M059J (cell line): ENCODE data around the gene SMYD3. TPM values are rescaled to one million over a fixed set of nuclear protein-coding genes. Genes with fewer than 3 reads are reported as not detected.
A peak's percentile ranks its signal among the peaks of the same experiment; 100 is the strongest.
"Not testable (repeated sequence)": the region's sequence is repeated elsewhere in the genome, so short reads cannot be mapped to it uniquely, and the experiment has no call there.

Experiments
- DNase-seq: peaks from one replicate; pipeline ENCODE4 v3.0.0-alpha.2; 2012; ENCODE audit warnings: low read depth
- total RNA-seq: library from RNA; depleted of rRNA; stranded (reverse); fragments of >200 nt; shearing (Covaris generic); gene quantifications from 2 replicates; pipeline ENCODE4 v1.2.3, GENCODE V29; 2014; rRNA removed

Gene SMYD3
- total RNA-seq, 1 experiment from 2014 or later: 35.5 TPM

DNA sequence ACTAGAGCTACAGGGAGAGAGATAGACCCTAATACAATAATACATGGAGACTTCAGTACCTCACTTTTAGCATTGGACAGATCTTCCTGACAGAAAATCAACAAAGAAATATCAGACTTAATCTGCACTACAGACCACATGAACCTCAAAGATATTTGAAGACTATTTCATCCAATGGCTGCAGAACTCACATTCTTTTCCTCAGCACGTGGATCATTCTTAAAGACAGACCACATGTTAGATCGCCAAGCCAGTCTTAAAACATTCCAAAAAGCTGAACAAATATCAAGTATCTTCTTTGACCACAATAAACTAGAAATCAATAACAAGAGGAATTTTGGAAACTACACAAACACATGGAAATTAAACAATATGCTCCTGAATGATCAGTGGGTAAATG is 776.3 kb downstream of the SMYD3 start:
- DNase-seq: no peak

DNA sequence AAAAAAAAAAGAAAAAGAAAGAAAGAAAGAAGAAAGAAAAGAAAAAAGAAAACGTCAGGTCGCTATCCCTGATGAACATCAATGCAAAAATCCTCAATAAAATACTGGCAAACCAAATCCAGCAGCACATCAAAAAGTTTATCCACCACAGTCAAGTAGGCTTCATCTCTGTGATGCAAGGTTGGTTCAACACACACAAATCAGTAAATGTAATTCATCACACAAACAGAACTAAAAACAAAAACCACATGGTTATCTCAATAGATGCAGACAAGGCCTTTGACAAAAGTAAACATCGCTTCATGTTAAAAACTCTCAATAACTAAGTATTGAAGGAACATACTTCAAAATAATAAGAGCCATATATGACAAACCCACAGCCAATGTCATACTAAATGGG is 779.0 kb downstream of the SMYD3 start:
- DNase-seq: not testable (repeated sequence)

DNA sequence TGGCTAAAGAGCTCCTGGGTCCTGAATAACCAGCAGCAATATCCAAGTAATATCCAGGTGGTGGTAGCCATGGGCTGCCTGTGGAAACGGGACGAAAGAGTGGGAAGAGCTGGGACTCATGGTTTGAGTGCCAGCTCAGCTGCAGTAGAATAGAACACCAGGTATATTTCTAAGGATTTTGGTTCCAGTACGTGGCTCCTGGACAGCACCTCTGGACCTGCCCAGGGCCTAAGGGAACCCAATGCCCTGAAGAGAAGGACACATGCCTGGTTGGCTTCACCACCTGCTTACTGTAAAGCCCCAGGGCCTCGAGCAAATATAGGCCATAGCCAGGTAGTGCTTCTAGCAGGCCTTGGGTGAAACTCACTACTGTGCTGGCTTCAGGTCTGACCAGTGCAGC is 785.6 kb downstream of the SMYD3 start:
- DNase-seq: no peak

DNA sequence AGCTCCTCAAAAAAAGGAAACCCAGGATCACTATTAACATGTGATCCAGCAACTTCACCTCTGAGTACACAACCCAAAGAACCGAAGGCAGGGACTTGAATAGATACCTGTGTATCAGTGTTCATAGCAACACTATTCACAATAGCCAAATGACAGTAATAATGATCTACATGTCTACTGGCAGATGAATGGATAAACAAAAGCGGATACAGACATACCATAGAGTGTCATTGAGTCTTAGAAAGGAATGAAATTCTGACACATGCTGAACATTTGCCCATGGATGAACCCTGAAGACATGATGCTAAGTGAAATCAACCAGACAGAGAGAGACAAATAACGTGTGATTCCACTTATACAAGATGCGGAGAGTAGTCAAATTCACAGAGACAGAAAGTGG is 788.1 kb downstream of the SMYD3 start:
- DNase-seq: no peak

DNA sequence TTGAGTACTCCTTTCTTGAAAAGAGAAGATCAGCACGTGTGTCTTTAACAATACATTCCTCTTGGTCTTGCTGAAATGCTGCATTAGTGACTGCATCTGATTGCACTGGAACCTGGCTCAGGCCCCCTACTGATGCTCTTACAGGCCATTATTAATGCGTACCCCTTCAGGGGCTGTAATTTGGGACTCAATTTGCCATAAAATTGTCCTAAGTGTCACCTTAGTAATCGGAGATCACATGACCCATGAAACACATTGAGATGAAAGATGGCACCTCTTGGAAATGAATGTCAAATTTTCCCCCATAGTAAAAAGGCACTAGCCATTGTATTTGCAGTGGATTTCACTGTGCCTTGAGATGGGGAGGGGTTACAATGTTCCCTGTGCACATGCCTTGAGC is 789.0 kb downstream of the SMYD3 start:
- no peak for DNase-seq

DNA sequence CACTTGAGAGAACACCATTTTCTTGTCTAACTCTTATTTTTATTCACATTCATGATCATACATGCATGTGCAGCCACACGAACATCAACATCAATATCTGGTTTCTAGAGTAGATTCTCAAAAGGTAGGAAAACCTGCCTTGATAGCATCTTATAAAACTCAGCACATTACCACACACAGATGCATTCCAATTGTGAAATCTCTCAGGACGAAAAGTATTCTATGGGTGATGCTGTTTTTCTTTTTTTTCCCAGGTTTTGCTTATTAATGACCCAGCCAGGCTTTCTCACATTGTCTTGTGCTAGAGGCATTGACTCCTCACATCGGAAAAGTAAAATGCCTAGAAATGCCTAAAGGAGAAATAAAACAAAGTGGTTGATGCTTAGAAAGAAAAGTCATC is 789.5 kb downstream of the SMYD3 start:
- no peak for DNase-seq

DNA sequence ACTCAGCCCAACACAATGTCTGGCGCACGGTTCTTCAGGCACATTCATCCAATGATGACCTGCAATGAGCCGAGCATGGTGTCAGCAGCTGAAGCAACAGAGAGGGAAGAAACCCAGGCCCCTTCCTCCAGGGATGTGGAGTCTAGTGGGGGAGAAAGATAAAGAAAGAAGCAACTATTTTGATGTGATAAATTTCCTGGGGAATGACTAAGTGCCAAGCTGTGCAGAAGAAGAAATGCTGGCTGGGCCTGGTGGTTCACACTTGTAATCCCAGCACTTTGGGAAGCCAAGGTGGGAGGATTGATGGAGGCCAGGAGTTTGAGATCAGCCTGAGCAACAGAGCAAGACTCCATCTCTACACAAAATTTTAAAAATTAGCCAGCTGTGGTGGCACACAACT is 790.5 kb downstream of the SMYD3 start:
- DNase-seq: peak; percentile 13

DNA sequence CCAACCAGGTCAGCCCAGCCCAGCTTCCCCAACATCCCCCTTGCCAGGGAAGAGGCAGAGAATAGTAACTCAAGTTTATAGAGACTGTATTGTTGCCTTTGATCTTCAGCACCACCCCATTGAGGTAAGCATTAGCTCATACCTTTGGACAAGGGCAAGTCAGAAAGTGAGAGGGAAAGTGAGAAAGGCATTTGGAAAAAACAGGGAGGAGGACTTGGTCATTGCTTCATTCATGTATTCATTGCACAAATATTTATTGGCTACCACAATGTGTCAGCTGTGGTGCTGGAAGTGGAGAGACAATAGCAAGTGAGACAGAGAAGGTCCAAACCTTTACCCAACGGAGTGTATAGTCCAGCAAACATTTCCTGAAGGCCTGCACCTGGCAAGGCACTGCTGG is 791.1 kb downstream of the SMYD3 start:
- DNase-seq: peak; percentile 96

DNA sequence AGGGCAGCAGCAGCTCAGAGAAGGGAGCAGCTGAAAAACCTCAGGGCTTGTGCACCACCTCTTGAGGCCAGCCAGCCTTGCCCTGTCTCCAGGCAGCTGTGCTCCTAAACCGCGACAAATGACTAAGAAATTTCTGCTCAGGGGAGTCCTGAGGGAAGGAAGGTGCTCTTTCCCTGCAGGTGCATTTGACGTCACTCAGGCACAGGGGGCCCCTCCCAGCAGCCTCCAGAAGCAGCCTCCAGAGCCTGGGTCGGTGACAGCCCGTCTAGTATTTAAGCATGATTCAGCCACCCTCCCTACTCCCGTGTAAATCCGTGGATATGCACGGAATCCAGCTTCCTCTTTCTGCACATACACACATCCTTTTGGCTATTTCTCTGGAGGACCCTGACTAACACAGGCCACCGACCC is 791.8 kb downstream of the SMYD3 start:
- DNase-seq: peak; percentile 56

DNA sequence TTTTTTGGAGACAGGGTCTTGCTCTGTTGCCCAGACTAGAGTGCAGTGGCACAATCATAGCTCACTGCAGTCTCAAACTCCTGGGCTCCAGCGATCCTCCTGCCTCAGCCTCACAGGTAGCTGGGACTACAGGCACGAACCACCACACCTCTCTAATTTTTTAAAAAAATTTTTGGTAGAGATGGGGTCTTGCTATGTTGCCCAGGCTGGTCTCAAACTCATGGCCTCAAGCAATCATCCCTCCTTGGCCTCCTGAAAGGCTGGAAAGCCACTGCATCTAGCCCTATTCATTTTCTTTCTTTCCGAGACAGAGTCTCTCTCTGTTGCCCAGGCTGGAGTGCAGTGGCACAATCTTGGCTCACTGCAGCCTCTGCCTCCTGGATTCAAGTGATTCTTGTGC is 793.1 kb downstream of the SMYD3 start:
- not testable (repeated sequence) for DNase-seq

DNA sequence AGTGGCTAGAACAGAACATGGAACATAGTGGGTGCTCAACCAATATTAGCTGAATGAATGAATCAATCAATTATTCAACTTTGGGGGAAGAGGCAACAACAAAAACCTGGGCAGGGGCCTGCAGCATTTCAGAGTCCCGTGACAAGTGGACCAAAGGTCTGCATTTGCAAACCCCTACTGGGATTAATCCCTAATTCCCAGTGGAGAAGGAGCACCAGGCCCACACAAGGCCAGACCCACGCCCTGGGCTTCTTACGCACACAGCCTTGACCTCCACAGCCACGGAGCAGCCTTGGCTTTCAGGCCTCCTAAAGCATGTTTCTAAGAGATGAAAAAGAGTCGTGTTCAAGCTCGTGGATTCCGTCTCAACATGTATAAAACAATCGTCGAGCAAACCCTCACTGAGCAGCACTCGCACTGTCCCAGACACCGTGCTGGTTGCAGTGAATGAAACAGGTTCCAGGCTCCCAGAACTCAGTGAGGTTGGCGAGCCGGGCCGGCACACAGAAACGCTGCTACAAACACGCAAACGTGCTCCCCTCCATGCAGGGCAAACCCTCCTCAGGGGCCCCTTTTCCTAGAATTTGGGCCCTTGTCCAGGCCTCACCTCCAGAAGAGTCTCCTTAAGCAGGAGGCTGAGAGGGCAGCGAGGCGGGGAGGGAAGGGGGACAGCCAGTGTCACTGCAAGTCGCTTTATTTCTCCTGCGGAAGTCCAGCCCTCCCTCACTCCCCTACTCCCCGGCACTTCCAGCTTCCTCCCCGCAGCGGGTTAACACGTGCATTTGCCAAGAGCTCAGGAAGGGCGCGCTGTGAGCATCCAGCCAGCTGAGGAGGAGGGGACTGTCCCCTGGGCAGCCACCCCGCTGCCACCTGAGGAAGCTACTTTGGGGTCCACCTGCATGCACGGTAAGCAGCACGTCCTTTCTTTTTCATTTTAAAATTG is 795.8 kb downstream of the SMYD3 start:
- DNase-seq: no peak

DNA sequence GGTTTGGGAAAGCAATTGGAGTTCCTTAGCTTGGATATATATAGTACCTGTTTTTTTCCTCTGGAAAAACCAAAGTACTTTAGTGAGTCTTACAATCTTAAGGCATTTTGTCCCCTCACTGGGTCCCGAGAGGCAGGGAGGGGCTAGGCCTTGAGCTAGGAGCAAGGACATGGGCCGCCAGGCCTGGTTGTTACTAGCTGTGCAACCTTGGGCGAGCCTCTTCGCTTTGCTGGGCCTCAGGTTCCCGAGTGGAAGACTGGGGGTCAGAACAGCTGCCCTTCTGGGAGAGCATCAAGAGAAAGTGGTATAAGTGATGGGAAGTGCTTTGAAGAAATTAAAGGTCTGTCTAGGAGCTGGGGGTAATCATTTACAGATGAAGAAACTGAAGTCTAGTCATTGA is 799.1 kb downstream of the SMYD3 start:
- DNase-seq: no peak

DNA sequence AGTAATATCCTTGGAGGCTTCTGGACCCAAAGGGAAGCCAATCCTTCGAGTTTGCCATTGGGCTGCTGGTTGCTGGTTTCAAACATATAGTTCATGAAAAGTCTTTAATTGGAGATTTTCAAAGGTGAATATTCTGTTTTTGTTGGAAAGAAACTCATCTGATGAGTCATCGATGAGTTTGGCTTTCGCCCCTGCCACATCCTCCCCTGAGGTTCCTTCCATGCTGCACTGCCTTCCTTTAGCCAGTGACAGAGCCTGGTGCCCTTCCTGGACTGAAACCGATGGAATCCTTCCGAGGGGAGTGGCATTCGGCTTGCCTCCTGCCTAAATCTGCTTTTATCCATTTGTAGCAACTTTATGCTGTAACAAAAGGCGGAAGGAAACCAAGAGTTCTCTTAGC is 802.3 kb downstream of the SMYD3 start:
- DNase-seq: peak; percentile 87

DNA sequence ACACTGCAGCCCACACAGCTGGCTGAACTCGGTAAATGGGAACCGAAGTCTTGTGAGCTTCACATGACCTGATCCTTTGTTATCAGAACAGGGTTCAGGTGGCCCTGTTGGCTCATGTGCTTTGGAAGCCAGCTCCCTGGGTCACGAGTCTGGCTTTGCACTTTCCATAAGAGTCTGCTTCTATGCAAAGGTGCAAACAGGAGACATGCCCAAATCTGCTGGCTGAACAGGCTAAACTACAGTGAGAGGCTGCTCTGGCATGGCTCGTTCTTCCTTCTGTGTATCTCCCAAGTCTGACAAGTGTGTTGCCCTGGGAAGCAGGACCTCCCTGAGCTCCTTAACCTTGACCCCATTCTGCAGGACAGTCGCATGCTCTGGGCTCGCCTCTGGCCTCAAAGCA is 802.7 kb downstream of the SMYD3 start:
- no peak for DNase-seq

DNA sequence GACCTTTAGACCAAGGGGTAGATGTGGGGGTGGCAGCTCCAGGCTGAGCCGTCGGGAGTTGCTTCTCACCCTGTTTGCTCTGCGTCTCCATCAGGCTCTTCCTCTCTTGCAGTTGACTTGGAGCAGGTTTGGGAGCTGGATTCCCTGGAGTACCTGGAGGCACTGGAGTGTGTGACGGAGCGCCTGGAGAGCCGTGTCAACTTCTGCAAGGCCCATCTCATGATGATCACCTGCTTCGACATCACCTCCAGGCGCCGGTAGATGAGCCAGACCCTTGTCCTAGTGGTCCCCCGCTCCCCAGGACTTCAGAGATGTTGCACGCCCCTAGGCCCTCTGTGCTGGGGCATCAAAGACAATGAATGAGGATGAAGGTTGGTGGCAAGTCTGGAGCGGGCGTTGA is 804.7 kb downstream of the SMYD3 start:
- no peak for DNase-seq

DNA sequence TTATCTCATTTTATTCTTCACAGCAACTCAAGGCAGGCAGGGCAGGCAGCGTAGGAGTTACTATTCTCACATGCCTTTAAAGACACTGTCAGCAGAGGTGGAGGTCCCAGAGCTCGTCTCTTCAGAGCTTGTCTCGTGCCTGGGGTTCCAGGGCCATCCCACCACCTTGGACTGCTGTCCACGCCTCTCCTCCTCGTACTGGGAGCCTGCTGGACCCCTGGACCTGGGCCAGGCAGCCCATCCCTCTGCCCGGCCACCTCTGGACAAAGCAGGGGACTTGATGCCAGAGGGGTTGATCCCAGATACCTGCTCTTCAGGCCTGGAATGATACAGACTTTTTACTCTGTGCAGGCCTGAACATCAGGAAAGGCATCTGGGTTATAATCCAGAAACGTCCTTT is 805.4 kb downstream of the SMYD3 start:
- DNase-seq: no peak

DNA sequence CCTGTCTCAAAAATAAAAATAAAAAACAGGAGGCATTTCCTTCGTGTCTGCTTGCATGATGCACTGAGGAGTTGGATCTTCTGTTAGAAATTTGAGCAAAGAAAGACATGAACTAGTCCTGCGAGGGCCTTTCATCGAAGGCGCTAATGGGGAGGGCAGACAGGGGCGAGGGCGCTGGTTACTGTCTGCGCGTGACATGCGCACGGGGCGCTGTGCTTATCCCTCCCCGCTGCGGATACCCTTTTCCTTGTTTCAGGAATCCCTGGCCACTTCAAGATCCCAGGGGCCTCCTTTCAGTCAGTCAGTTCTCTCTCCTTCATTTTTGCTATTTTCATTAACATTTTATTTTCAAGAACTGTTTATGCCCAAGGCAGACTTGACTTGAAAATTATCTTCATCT is 806.4 kb downstream of the SMYD3 start:
- no peak for DNase-seq

Other genes with a start within 250 kb of the SMYD3 start
- gene TFB2M, start 59.0 kb upstream of the SMYD3 start, total RNA-seq: 19.1 and 26.6 TPM in 2 replicates
- 6.8 and 14.7 TPM in 2 replicates for gene CNST, start 59.2 kb upstream of the SMYD3 start, total RNA-seq
- 31.1 and 42.4 TPM in 2 replicates for gene SCCPDH, start 217.1 kb upstream of the SMYD3 start, total RNA-seq